Measurements from ENCODE around the gene CD22.
"Not testable (repeated sequence)": the region's sequence is repeated elsewhere in the genome, so short reads cannot be mapped to it uniquely, and the experiment has no call there.

Gene CD22

GRCh38 chr19:35341565-35342225, 12.7 kb downstream of the CD22 start:
- DNase-seq (ENCODE audit: low read depth in 2 of 2): no peak

DNA sequence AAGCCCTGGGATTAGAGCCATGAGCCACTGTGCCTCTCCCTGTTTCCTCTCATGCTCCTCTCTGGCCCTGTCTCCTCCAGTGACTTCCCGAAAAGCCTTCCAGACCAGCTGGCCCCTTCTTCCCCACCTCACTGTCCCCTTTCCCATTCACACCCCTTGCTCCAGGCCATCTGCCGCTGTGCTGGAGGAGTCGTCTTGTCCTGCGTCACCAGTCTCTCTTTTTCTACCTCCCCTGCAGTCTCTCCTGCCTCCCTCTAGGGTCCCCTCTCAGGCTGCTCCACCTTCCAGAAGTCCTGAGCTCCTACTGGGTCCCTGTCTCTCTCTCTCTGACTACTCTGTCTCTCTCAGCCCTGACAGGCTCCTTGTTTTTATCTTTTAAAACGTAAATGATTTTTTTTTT, 13.4 kb downstream of the CD22 start:
- no peak for DNase-seq (ENCODE audit: low read depth in 2 of 2)

GRCh38 chr19:35344511-35345031, 15.6 kb downstream of the CD22 start:
- no peak for DNase-seq (ENCODE audit: low read depth in 2 of 2)

DNA sequence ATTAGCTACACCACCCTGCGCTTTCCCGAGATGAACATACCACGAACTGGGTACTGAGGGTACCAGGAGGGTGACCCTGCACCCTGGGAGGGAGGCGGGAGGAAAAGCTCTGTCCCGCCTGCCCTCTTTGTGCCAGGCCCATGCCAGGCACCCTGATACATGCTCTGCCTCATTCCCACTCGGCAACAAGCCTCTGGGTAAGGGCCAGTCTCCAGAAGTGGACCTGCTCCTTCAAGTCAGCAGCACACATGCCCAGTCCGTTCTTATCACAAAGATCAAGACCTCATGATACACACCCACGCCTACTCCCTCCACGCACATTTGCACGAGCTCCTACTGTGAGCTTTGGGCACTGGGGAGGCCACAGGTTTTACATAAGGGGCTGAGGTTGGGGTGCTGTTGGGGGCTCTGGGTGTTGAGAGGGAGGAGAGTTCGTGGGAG, 16.7 kb downstream of the CD22 start:
- no peak for DNase-seq (ENCODE audit: low read depth in 2 of 2)

- no peak for DNase-seq (ENCODE audit: low read depth in 2 of 2)
Observed at GRCh38 chr19:35346193-35347052, 17.4 kb downstream of the CD22 start.

DNA sequence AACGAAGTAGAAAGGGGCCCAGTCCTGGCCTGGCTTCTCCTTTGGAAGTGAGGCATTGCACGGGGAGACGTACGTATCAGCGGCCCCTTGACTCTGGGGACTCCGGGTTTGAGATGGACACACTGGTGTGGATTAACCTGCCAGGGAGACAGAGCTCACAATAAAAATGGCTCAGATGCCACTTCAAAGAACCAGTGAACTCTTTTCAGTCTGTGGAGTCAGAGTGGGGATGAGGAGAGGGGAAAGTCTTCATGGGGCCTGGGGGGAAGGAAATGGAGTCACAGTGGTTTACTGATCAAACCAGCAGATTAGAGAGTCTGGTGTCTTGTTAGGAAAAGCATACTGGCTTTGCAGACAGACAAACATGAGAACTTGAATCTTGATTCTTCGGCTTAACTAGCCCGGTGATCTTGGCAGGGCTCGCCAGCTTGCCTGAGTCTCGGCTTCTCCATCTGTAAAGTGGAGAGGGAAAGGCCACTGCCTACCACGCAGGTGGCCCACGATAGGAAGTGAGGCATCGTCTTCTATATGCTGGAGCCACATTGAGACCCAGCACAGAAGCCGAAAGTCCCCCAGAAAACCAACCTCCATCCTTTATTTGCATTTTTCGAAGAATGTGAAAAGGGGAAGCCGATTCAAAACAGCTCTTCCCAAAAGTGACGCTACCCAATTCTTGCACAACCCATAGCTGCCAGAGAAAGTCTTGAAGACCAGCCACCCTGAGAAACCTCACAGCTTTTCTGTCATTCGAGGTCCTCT, 18.4 kb downstream of the CD22 start, which contains the start of gene FFAR1:
FFAR1 (plus strand) TSS at position 732 of the 759 bp plus-strand sequence. CDS start 3,650 bp downstream, outside the sequence.
- no peak for DNase-seq (ENCODE audit: low read depth in 2 of 2)

GRCh38 chr19:35347930-35348298, 18.9 kb downstream of the CD22 start:
- DNase-seq (ENCODE audit: low read depth in 2 of 2): no peak

GRCh38 chr19:35348911-35349611, 20.1 kb downstream of the CD22 start:
- DNase-seq (ENCODE audit: low read depth in 2 of 2): no peak

GRCh38 chr19:35349614-35350521, 20.9 kb downstream of the CD22 start:
- no peak for DNase-seq (ENCODE audit: low read depth in 2 of 2)

GRCh38 chr19:35350591-35350990, 21.6 kb downstream of the CD22 start:
- DNase-seq (ENCODE audit: low read depth in 2 of 2): no peak

- no peak for DNase-seq (ENCODE audit: low read depth in 2 of 2)
Observed at GRCh38 chr19:35351411-35352176, 22.6 kb downstream of the CD22 start.

DNA sequence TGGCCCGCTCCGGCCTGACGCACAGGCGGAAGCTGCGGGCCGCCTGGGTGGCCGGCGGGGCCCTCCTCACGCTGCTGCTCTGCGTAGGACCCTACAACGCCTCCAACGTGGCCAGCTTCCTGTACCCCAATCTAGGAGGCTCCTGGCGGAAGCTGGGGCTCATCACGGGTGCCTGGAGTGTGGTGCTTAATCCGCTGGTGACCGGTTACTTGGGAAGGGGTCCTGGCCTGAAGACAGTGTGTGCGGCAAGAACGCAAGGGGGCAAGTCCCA, 23.1 kb downstream of the CD22 start:
- DNase-seq (ENCODE audit: low read depth in 2 of 2): no peak

- DNase-seq (ENCODE audit: low read depth in 2 of 2): peak; percentile 20 to 25
Observed at GRCh38 chr19:35352448-35353304, 23.7 kb downstream of the CD22 start.

- DNase-seq (ENCODE audit: low read depth in 2 of 2): no peak
Observed at GRCh38 chr19:35353635-35354034, 24.6 kb downstream of the CD22 start.

GRCh38 chr19:35354898-35355297, 25.9 kb downstream of the CD22 start:
- DNase-seq (ENCODE audit: low read depth in 2 of 2): no peak

DNA sequence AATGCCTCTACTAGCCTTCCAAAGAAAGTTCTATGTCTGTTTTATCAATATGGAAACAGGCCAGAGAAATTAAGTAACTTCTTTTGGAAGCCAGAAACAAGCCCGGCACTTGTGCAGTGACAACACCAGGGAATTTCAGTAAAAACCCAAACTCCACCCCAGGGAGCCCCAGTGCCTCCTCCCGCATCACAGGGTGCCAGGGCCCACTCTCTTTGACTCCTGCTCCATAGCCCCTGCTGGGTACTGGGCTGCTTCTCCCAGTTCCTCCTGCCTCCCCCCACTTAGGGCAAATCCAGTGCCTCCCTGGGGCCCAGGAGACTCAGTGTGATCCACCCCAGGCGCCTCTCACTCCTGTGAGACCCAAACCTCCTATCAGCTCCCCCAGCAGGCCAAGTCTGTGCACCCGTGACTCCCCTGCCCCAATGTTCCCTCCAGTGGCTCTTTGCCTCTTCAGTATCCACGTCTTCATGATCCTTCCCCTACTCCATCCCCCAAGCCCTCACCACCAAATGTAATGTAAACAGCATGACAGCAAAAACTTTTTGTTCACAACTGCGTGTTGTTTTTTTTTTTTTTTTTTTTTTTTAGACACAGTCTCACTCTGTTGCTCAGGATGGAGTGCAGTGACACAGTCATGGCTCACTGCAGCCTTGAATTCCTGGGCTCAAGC, 26.9 kb downstream of the CD22 start:
- no peak for DNase-seq (ENCODE audit: low read depth in 2 of 2)

GRCh38 chr19:35357867-35358573, 29.0 kb downstream of the CD22 start, which contains the start of gene FFAR3:
Gene FFAR3, plus strand, starts transcription at chr19:35358460. Its CDS starts 431 bp downstream, at chr19:35358891.
- DNase-seq (ENCODE audit: low read depth in 2 of 2): peak; percentile 31 to 35

GRCh38 chr19:35358834-35359233, 29.8 kb downstream of the CD22 start:
- DNase-seq (ENCODE audit: low read depth in 2 of 2): not testable (repeated sequence)

Measured in fibroblast of skin of left biceps (primary cell).